Gastrocnemius medialis (tissue), 4 donors: ENCODE data around the gene ARHGEF17. TPM values are rescaled to one million over a fixed set of nuclear protein-coding genes. Genes with fewer than 3 reads are reported as not detected.

Source experiments
- ATAC-seq, 2 donors: fragments of 150-250 bp; one replicate each; pipeline ENCODE4 v1.9.1; 2016
- DNase-seq, 2 donors: peaks; one replicate each; pipeline ENCODE4 v3.0.0-alpha.2; 2019
- H3K27ac ChIP-seq, 4 donors: fragments of 200-600 bp; sonication (generic); 1 replicate in 1 of 4; 2 replicates in 3 of 4; pipeline ENCODE4 v1.5.1; 2016 to 2018; ENCODE audit warnings: mild to moderate bottlenecking in 2 of 4, moderate library complexity in 1 of 4
- H3K27me3 ChIP-seq, 3 donors: fragments of 200-600 bp; sonication (generic) in 2 of 3; 1 replicate in 1 of 3; 2 replicates in 2 of 3; pipeline versions ENCODE4 v1.5.1 to v1.6.0; 2016 to 2019; ENCODE audit warnings: mild to moderate bottlenecking in 1 of 3, moderate library complexity in 1 of 3
- H3K36me3 ChIP-seq, 2 donors: fragments of 200-600 bp; sonication (generic) in 1 of 2; one replicate each; pipeline ENCODE4 v1.5.1; 2017 to 2018
- H3K4me1 ChIP-seq, 2 donors: fragments of 200-600 bp; sonication (generic) in 1 of 2; one replicate each; pipeline ENCODE4 v1.5.1; 2016 to 2017; ENCODE audit warnings: mild to moderate bottlenecking in 2 of 2
- H3K4me3 ChIP-seq, 4 donors: fragments of 200-600 bp; sonication (generic) in 3 of 4; 1 replicate in 1 of 4; 2 replicates in 3 of 4; pipeline ENCODE4 v1.5.1; 2016 to 2019; ENCODE audit warnings: mild to moderate bottlenecking in 2 of 4
- H3K9me3 ChIP-seq, 3 donors: fragments of 200-600 bp; sonication (generic) in 2 of 3; 1 replicate in 1 of 3; 2 replicates in 2 of 3; pipeline ENCODE4 v1.5.1; 2016 to 2019
- POLR2A ChIP-seq, 2 donors: fragments of 450-650 bp; IDR thresholded peaks; one replicate each; pipeline ENCODE4 v1.6.1; 2017; ENCODE audit warnings: antibody characterized with exemption in 2 of 2, mild to moderate bottlenecking in 2 of 2, moderate library complexity in 2 of 2
- in situ Hi-C, 4 donors: fragments of 200-750 bp; cut with MboI; loops; one replicate each; pipeline versions ENCODE4 v1.15.0 to v1.8.0; 2017; ENCODE audit warnings: low sequenced_read_pairs in 4 of 4
- intact Hi-C: fragments of 100-400 bp; cut with DNase I; formaldehyde crosslinking; loops from one replicate; pipeline ENCODE4 v1.15.1; 2023; ENCODE audit warnings: low total_unique reads
- total RNA-seq, 4 donors: library from RNA; depleted of rRNA; stranded (reverse); fragments of >200 nt; gene quantifications; one replicate each; pipeline versions ENCODE4 v1.1.0 to v1.2.3, GENCODE V29; 2016
- TF ChIP-seq, protein P1 (sequence below), 5 experiments: fragments of 450-650 bp in 3 of 5; fragments of 200-600 bp in 2 of 5; sonication (generic) in 2 of 5; IDR thresholded peaks in 4 of 5; conservative IDR thresholded peaks in 1 of 5; 1 replicate in 4 of 5; 2 replicates in 1 of 5; pipeline ENCODE4 v1.5.1; 2016 to 2019; ENCODE audit warnings: antibody characterized with exemption in 5 of 5, mild to moderate bottlenecking in 3 of 5, moderate library complexity in 3 of 5

The ARHGEF17 gene
- total RNA-seq, 4 donors from 2014 or later: 8.9 to 16.9 (median 13.9) TPM

DNA sequence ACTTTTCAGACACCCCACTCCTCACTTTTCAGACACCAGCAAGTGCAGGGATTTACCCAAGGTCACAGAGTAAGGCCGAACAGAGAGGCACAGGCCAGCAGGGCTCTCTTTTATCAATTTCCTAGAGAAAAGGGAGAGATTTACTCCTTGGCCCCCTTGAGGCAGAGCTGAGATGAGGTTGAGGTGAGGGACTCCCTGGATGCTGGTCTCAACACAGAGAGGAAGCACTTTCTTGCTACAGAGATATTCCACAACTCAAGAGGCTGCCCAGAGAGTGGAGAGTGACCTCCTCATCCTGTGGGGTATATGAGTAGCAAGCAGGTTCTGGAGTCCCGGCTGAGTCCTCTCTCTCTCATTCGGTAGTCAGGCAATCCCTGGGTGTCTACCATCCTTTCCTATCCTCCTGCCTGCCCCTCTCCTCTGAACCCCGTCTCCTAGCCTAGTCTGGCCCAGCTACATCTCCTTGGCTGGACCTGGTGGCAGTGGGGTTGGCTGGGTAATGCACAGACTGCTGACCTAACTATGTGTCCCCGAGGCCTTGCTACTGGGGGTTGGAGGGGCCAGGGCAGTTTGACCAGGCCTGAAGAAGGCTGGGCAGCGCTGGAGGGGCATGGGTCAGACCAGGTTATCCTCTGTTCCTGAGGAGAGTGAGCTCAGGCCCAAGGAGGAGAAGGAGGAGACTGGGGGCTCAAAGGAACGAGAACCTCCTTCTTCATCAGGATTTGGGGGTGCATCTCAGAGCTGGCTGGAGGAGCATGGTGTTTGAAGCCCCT is 1.8 kb upstream of the ARHGEF17 start:
- in situ Hi-C loops (no loop called here), intact Hi-C loops (loop anchor here (2.0 kb wide), 2 partner anchors 87 to 355 kb away; no protein-coding TSS in a partner anchor)
- no peak for ATAC-seq
- no peak for DNase-seq
- peaks cover 4 to 11% of the 10 kb centered on the region in 2 donors for H3K4me1 ChIP-seq
- no peaks in the 10 kb centered on the region for H3K36me3 ChIP-seq
- H3K4me3 ChIP-seq: no peak overlapping the region
- no peak for TF ChIP-seq POLR2A (IDR thresholded peaks at IDR 0.05)
- TF ChIP-seq, protein P1, sequence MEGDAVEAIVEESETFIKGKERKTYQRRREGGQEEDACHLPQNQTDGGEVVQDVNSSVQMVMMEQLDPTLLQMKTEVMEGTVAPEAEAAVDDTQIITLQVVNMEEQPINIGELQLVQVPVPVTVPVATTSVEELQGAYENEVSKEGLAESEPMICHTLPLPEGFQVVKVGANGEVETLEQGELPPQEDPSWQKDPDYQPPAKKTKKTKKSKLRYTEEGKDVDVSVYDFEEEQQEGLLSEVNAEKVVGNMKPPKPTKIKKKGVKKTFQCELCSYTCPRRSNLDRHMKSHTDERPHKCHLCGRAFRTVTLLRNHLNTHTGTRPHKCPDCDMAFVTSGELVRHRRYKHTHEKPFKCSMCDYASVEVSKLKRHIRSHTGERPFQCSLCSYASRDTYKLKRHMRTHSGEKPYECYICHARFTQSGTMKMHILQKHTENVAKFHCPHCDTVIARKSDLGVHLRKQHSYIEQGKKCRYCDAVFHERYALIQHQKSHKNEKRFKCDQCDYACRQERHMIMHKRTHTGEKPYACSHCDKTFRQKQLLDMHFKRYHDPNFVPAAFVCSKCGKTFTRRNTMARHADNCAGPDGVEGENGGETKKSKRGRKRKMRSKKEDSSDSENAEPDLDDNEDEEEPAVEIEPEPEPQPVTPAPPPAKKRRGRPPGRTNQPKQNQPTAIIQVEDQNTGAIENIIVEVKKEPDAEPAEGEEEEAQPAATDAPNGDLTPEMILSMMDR (IDR thresholded peaks at IDR 0.05 in 4 of 5, conservative IDR thresholded peaks at IDR 0.05 in 1 of 5): no peak
- H3K9me3 ChIP-seq: no peaks in the 10 kb centered on the region
- peak overlapping the region in 1 of 4 donors; percentile 83 for H3K27ac ChIP-seq
- peaks cover 0 to 2% (median 0%) of the 10 kb centered on the region in 3 donors for H3K27me3 ChIP-seq

DNA sequence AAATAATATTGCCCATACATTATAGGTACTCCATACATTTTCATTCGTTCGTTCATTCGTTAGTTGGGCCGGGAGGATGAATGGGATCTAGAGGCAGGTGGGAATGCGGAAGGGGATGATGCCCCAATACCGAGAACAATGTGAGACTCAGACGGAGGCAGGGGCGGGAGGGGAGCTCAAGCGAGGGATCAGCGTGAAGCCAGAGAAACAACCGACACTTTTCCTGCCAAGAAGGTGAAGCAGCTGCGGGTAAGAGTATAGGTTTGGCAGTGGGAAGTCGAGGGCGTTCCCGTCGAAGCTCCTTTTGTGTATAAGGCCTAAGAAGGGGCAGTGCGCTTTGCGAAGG is 1.1 kb upstream of the ARHGEF17 start:
- Histone ChIP-seq H3K27ac (peak overlapping the region; percentile 73 to 83 (median 82)), H3K4me3 (peak overlapping the region; percentile 65 to 90 (median 79)), H3K9me3 (no peaks in the 10 kb centered on the region), H3K27me3 (peaks cover 0 to 2% (median 0%) of the 10 kb centered on the region in 3 donors), H3K4me1 (peaks cover 4 to 16% of the 10 kb centered on the region in 2 donors), H3K36me3 (no peaks in the 10 kb centered on the region)
- in situ Hi-C loops: no loop called here
- intact Hi-C loops: loop anchor here (1.0 to 2.0 kb wide), 3 partner anchors 28 to 354 kb away; no protein-coding TSS in a partner anchor
- TF ChIP-seq POLR2A (IDR thresholded peaks at IDR 0.05): no peak
- TF ChIP-seq, protein P1 (IDR thresholded peaks at IDR 0.05 in 4 of 5, conservative IDR thresholded peaks at IDR 0.05 in 1 of 5): no peak
- no peak for DNase-seq
- no peak for ATAC-seq

DNA sequence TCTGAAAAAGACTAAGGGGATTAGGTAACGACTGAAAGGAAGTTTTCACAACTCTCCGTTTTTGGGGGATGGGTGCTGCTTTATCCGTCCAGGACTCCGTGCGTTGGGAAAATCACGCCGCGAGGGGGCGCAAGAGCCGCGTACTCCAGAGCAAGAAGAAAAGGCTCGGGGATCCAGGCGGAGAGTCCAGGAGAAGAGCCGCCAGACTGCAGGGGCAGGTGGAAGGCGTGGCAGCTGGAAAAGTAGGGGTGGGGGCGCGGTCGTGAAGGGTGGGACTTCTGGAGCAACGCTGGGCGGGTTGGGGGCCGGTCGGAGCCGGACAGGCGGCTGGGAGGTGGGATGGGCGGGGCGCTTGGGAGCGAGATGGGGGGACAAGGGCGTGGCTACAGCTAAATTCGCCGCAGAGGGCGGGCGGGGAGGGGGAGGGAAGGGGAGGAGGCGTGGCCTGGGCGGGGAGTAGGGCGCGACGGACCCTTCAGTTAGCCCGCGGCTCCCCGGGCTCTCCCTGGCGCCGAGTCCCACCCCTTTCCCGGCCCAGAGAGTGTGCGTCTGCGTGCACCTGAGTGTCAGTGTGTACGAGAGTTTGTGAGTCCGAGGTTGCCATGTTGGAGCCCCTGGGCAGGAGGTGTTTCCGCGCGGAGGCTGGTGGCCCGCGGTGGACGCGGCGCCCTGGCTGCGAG is 613 bp upstream of the ARHGEF17 start:
- peak overlapping the region; percentile 73 to 83 (median 82) for H3K27ac ChIP-seq
- ATAC-seq: peak; percentile 80 to 82
- no peaks in the 10 kb centered on the region for H3K9me3 ChIP-seq
- intact Hi-C loops (loop anchor here (1.0 to 2.0 kb wide), 4 partner anchors 28 to 353 kb away; partner anchors contain the start of gene FAM168A), in situ Hi-C loops (no loop called here)
- peaks cover 4 to 18% of the 10 kb centered on the region in 2 donors for H3K4me1 ChIP-seq
- peak overlapping the region; percentile 65 to 90 (median 79) for H3K4me3 ChIP-seq
- no peaks in the 10 kb centered on the region for H3K36me3 ChIP-seq
- peak; percentile 88 to 92 for DNase-seq
- H3K27me3 ChIP-seq: peaks cover 0 to 2% (median 0%) of the 10 kb centered on the region in 3 donors
- TF ChIP-seq, protein P1 (IDR thresholded peaks at IDR 0.05 in 4 of 5, conservative IDR thresholded peaks at IDR 0.05 in 1 of 5): peak; percentile 82 to 93 (median 91)
- TF ChIP-seq POLR2A (IDR thresholded peaks at IDR 0.05): peak; percentile 29 to 39

DNA sequence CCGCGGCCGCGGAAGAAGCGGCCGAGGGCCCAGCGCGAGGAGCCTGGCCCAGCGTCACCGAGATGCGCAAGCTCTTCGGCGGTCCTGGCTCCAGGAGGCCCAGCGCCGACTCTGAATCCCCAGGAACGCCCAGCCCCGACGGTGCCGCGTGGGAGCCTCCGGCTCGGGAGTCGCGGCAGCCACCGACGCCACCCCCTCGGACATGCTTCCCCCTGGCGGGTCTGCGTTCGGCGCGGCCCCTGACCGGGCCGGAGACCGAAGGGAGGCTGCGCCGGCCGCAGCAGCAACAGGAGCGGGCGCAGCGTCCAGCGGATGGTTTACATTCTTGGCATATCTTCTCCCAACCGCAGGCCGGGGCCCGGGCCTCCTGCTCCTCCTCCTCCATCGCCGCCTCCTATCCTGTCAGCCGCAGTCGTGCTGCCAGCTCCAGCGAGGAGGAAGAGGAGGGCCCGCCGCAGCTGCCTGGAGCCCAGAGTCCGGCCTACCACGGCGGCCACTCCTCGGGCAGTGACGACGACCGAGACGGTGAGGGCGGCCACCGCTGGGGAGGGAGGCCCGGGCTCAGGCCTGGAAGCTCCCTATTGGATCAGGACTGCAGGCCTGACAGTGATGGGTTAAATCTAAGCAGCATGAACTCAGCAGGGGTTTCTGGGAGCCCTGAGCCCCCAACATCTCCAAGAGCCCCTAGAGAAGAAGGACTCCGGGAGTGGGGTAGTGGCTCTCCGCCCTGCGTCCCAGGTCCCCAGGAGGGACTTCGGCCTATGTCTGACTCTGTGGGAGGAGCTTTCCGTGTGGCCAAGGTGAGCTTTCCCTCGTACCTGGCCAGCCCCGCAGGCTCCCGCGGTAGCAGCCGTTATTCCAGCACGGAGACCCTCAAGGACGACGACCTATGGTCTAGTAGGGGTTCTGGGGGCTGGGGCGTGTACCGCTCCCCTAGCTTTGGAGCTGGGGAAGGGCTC is 1.2 kb downstream of the ARHGEF17 start:
- H3K4me1 ChIP-seq: peaks cover 4 to 18% of the 10 kb centered on the region in 2 donors
- intact Hi-C loops (loop anchor here (2.0 kb wide), 1 partner anchor 290 kb away; the partner anchor contains the start of gene FAM168A), in situ Hi-C loops (no loop called here)
- H3K4me3 ChIP-seq: peak overlapping the region; percentile 65 to 90 (median 79)
- ATAC-seq (peak; percentile 18 to 28), DNase-seq (peak; percentile 60 to 76)
- peak; percentile 37 to 55 for TF ChIP-seq POLR2A (IDR thresholded peaks at IDR 0.05)
- TF ChIP-seq, protein P1 (IDR thresholded peaks at IDR 0.05 in 4 of 5, conservative IDR thresholded peaks at IDR 0.05 in 1 of 5): no peak
- no peaks in the 10 kb centered on the region for H3K36me3 ChIP-seq
- H3K9me3 ChIP-seq: no peaks in the 10 kb centered on the region
- peak overlapping the region; percentile 73 to 83 (median 82) for H3K27ac ChIP-seq
- H3K27me3 ChIP-seq: peaks cover 0 to 2% (median 0%) of the 10 kb centered on the region in 3 donors
